HG02610 (cell line): ENCODE results near the gene TCERG1L.

Experiments used
- ATAC-seq: cut with Tn5 transposase; IDR thresholded peaks from one replicate; pipeline ENCODE4 v1.9.1; 2021; ENCODE audit warnings: mild to moderate bottlenecking, moderate library complexity; ENCODE audit not compliant: unreplicated experiment

The TCERG1L gene

DNA sequence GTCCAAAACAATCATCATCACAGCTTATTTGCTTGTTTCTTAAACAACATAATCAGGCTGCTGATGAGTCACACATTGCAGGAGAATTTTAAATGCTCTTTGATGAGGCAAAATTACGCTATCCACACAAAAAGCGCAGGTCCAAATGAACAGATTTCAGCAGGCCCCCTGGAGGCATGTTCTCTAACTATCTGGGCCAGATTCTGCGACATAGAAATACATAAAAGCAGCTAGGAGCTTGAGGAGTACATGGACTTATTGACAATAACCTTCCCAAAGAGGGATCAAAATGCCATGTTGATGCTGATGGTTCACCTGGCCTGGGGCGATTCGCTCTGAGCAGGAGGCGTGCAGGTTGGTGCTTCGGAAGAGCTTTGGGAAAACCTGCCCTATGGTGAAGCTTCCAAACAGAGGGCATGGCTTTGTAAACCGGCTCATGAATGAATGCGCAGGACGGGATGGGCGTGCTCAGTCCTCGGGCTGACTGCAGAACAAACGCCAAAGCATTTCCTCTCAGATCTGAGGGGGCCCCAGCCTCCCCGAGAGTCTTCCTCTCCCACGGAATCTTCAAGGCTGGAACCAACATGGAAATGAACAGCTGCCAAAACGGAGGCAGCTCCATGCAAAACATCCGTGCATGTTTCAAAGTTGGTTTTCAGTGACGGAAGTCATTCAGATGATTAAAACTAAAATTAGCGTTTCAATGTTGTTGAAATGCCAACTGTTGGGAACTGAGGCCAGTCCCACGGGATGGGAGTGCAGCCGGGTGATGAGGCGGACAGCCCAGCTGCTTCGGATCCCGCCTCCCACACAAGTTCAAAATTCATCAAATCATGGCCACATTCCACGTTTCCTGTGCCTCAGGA, 179.6 kb downstream of the TCERG1L start:
- no peak for ATAC-seq

DNA sequence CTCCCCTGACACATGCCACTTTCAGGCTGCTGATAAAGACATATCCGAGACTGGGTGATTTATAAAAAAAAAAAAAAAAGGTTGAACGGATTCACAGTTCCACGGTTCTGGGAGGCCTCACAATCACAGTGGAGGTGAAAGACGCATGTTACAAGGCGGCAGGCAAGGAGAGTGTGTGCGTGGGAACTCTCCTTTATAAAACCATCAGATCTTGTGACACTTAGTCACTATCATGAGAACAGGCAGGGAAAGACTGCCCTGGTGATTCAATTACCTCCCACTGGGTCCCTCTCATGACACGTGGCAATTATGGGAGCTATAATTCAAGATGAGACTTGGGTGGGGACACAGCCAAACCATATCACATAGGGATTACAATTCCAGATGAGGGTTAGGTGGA, 181.5 kb downstream of the TCERG1L start:
- no peak for ATAC-seq

GRCh38 chr10:131129544-131129943, 182.0 kb downstream of the TCERG1L start:
- ATAC-seq: no peak

DNA sequence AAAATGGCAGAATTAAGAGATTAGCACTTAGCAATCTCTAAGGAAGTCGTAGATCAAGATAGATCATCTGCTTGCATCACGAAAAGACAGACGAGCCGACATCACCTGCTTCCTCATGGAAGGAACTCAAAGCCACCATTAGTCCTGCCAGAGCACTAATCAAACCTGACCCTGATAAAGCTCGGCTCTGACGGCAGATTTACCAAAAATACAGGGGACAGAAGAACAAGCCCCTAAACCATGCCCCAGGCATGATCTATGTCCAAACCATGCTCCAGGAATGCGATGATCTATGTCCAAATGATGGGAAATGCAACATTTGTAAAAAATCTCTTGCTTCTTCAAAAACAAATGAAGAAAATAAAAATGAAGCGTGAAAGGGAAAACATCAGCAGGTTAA, 182.8 kb downstream of the TCERG1L start:
- no peak for ATAC-seq

- ATAC-seq: no peak
These were observed 183.9 kb downstream of the TCERG1L start for GRCh38 chr10:131127610-131128009.

DNA sequence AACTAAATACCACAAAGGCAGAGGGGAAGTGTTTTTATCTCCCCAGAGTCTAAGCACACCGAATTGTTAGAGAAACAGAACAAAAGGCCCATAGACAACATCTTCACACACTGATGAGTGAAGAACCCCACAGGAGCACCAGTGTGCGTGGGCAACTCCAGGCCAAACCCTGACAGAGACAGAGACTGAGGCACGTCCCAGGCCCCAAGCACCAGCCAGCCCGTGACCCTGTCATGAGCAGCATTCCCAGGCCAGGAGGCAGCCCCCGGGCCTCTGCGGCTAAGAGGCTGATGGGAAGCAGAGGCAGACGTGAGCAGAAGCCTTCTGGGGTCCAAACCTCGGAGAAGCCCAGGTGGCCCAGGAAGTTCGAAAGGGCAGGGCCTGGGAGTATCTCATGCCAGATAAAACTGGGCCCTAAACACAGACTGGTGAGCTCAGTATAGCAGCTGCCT, 184.4 kb downstream of the TCERG1L start:
- no peak for ATAC-seq

DNA sequence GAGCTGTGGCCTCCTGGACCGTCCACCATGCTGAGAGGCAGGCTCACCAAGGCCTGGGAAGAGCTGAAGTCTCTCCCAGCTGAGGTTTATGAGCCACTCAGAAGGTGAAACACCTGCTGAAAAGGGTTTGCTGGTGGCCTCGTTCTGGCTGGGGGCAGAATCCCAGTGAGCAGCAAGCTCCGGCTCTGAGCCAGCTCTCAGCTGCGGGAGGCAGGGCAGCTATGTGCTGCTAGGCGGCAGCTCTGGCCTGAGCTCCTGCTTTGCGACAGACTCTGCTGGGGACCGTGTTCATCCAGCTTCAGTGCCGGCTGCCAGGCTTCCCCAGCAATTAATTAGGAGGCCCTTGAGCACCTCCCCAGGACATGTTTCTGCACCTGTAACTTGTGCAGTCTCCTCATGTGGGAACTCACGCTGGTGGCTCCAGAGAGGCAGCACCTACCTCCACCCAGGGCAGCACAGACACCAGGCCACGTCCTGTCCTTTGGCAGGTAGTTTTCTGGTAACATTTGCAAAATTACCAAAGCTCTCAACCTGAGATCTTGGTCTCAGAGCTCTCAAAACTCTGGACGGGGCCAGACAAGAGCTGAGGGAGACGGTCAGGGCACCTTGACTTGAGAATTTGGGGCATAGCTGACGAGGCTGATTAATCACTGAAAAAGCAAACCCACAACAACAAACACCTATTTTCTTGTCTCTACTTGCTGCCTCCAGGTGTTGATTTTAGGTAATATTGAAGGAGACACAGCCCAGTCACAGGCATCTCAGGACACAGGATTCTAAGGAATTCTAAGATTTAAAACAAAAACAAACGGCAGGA, 185.0 kb downstream of the TCERG1L start:
- no peak for ATAC-seq

- no peak for ATAC-seq
These were observed 185.9 kb downstream of the TCERG1L start for GRCh38 chr10:131125511-131126225.

- ATAC-seq: no peak
These were observed 186.6 kb downstream of the TCERG1L start for GRCh38 chr10:131124945-131125344.

DNA sequence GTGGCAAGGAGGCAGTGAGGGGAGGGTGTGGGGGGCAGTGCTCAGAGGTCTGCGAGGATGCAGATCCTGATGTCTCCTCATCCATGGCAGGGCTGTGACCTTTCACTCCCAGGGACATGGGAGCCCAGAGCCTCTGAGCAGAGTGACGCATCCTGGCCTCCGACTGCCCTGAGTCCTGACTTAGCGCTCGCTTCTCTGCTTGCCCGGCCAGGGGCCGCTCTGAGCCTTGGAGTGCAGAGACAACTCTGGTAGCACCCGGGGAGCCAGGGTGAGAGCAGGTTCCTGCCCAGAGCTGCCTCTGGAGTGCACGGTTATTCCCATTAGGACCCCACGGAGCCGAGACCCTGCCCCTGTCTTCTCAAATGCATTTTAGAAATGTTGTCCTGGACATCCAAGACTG, 188.0 kb downstream of the TCERG1L start:
- ATAC-seq: no peak

GRCh38 chr10:131121511-131122035, 189.9 kb downstream of the TCERG1L start:
- no peak for ATAC-seq

- no peak for ATAC-seq
These were observed 191.7 kb downstream of the TCERG1L start for GRCh38 chr10:131119626-131120355.

GRCh38 chr10:131117416-131118212, 193.9 kb downstream of the TCERG1L start:
- ATAC-seq: no peak

- ATAC-seq: no peak
These were observed 194.5 kb downstream of the TCERG1L start for GRCh38 chr10:131116991-131117375.

DNA sequence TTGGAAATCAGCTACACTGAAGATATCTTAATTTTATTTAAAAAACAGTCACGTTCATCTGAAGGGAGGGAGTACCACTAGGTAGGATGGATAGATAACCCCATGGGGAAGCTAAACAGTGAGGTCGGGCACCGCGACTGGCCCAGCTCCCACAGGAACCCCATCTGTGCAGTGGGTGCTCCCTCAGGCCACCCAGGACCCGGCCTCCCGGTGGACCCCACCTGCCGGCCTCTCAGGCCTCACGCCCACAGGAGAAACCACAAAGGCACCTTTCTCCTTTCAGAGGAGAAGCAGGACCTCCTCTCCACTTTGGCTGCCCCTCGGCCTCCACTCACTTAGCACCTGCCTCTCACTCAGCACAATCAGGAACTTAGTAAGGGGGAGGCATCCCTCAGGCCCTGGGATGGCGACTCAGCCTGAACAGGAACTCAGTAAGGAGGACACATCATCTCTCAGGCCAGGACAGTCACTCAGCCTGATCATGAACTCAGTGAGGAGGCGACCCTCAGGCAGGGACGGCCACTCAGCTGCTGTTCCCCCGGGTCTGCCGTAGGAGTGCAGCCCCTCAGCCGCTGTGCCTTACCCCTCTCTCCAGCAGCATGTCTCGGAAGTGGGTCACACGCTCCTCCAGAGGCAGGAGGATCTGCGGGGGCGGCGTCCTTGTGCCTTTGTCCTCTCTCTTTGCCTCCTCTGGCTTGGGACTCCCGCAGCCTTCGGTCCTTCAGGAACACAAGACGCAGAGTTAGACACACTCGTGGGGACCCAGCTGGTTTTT, 195.1 kb downstream of the TCERG1L start:
- no peak for ATAC-seq

- no peak for ATAC-seq
These were observed 195.7 kb downstream of the TCERG1L start for GRCh38 chr10:131115801-131116200.

GRCh38 chr10:131115321-131115720, 196.2 kb downstream of the TCERG1L start:
- no peak for ATAC-seq

DNA sequence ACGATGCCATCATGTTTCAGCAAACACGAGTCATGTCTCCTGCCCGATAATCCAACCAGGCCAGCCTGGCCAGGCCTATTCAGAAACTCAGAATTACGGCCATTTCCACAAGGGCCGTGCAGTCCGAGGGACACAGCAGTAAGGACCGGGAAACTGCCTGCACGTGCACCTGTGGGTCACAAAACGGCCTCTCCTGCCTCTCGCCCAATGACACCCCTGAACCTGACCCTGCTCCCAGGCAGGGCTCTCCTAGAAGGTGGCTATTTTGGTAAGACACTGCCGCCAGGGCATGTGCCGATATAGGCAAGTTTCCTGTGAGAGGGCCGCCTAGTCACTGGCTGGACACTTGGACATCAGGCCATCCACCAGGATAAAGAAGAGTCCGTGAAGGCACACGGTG, 196.7 kb downstream of the TCERG1L start:
- ATAC-seq: no peak
